Transverse colon (tissue), 4 donors: ENCODE measurements around the gene MOCS2. TPM values are rescaled to one million over a fixed set of nuclear protein-coding genes. Genes with fewer than 3 reads are reported as not detected.

Experiments
- DNase-seq: peaks from one replicate; pipeline ENCODE4 v3.0.0-alpha.2; 2019
- H3K27ac ChIP-seq, 4 donors: fragments of 200-600 bp; sonication (generic); 2 replicates each; pipeline ENCODE4 v1.5.1; 2016 to 2018; ENCODE audit warnings: inconsistent platforms in 4 of 4
- H3K27me3 ChIP-seq: fragments of 200-600 bp; sonication (generic); 2 replicates; pipeline ENCODE4 v1.5.1; 2017; ENCODE audit warnings: inconsistent platforms
- H3K36me3 ChIP-seq, 4 donors: fragments of 200-600 bp; sonication (generic); 2 replicates each; pipeline ENCODE4 v1.5.1; 2017 to 2019; ENCODE audit warnings: inconsistent platforms in 4 of 4
- H3K4me1 ChIP-seq, 4 donors: fragments of 200-600 bp; sonication (generic); 2 replicates each; pipeline ENCODE4 v1.5.1; 2017 to 2020; ENCODE audit warnings: inconsistent platforms in 4 of 4
- H3K4me3 ChIP-seq, 4 donors: fragments of 200-600 bp; sonication (generic); 1 replicate in 1 of 4; 2 replicates in 3 of 4; pipeline versions ENCODE4 v1.5.1 to v1.6.1; 2017 to 2019; ENCODE audit warnings: inconsistent platforms in 4 of 4
- H3K9me3 ChIP-seq, 2 donors: fragments of 200-600 bp; sonication (generic); 2 replicates each; pipeline ENCODE4 v1.5.1; 2017 to 2019; ENCODE audit warnings: inconsistent platforms in 2 of 2
- CTCF ChIP-seq, 5 experiments: fragments of 200-600 bp in 3 of 5; fragments of 450-650 bp in 2 of 5; sonication (generic) in 3 of 5; IDR thresholded peaks; 1 replicate in 2 of 5; 2 replicates in 3 of 5; pipeline ENCODE4 v1.5.1; 2016 to 2017; ENCODE audit warnings: antibody characterized with exemption in 5 of 5, inconsistent platforms in 3 of 5, mild to moderate bottlenecking in 2 of 5, moderate library complexity in 1 of 5
- EP300 ChIP-seq: sonication (generic); formaldehyde crosslinking; IDR thresholded peaks from one replicate; pipeline ENCODE4 v1.6.1; 2017; ENCODE audit warnings: antibody characterized with exemption, low read depth
- POLR2A ChIP-seq: fragments of 450-650 bp; IDR thresholded peaks from one replicate; pipeline ENCODE4 v1.6.1; 2016; ENCODE audit warnings: antibody characterized with exemption, mild to moderate bottlenecking, moderate library complexity
- POLR2AphosphoS5 ChIP-seq, 3 donors: sonication (generic); formaldehyde crosslinking; IDR thresholded peaks; one replicate each; pipeline ENCODE4 v1.6.1; 2016; ENCODE audit warnings: antibody characterized with exemption in 3 of 3
- WGBS, 2 donors: methylation state at CpG; one replicate each; pipeline ENCODE4 v1.1.5; 2018; ENCODE audit warnings: low coverage in 1 of 2; 5-methylcytosine and 5-hydroxymethylcytosine counted together
- in situ Hi-C, 4 donors: fragments of 200-750 bp; cut with MboI; loops; one replicate each; pipeline versions ENCODE4 v1.15.0 to v1.15.1; 2017; ENCODE audit warnings: low sequenced_read_pairs in 3 of 4, low pct_ligation_motif_present in 1 of 4, low pct_unique_long_range_greater_than_20kb in 1 of 4
- intact Hi-C: fragments of 100-400 bp; cut with DNase I; formaldehyde crosslinking; loops from one replicate; pipeline ENCODE4 v1.15.1; 2023; ENCODE audit warnings: low total_unique reads
- total RNA-seq, 4 donors: library from RNA; depleted of rRNA; stranded (reverse); fragments of >200 nt; gene quantifications; one replicate each; pipeline ENCODE4 v1.1.0, GENCODE V29; 2016

The MOCS2 gene
- total RNA-seq, 4 donors from 2014 or later = 7.0 to 36.8 (median 23.5) TPM

GRCh38 chr5:53066088-53066487 is 43.5 kb downstream of the MOCS2 start:
- H3K27ac ChIP-seq = no peak overlapping the region
- TF ChIP-seq CTCF (IDR thresholded peaks at IDR 0.05) (no peak), EP300 (no peak), POLR2AphosphoS5 (IDR thresholded peaks at IDR 0.05) (no peak), POLR2A (no peak)
- in situ Hi-C loops = no loop called here
- H3K4me3 ChIP-seq = no peak overlapping the region
- H3K4me1 ChIP-seq = no peaks in the 10 kb centered on the region
- no peak for DNase-seq
- H3K9me3 ChIP-seq = no peaks in the 10 kb centered on the region
- no peaks in the 10 kb centered on the region for H3K36me3 ChIP-seq
- WGBS, 2 donors = 96% methylated on average over 1 of the region's 1 CpG; no CpG with 5 or more reads in 1 of the 2 donors
- no peaks in the 10 kb centered on the region for H3K27me3 ChIP-seq
- intact Hi-C loops = no loop called here

GRCh38 chr5:53063791-53064190 is 45.8 kb downstream of the MOCS2 start:
- DNase-seq = no peak
- in situ Hi-C loops = no loop called here
- intact Hi-C loops = no loop called here
- no peaks in the 10 kb centered on the region for H3K4me1 ChIP-seq
- TF ChIP-seq POLR2A (no peak), EP300 (no peak), POLR2AphosphoS5 (IDR thresholded peaks at IDR 0.05) (no peak), CTCF (IDR thresholded peaks at IDR 0.05) (no peak)
- WGBS, 2 donors = 77 to 78% methylated on average over 3 of the region's 3 CpGs
- H3K27ac ChIP-seq = no peak overlapping the region
- no peaks in the 10 kb centered on the region for H3K36me3 ChIP-seq
- H3K4me3 ChIP-seq = no peak overlapping the region
- no peaks in the 10 kb centered on the region for H3K27me3 ChIP-seq
- no peaks in the 10 kb centered on the region for H3K9me3 ChIP-seq

- TF ChIP-seq POLR2A (no peak), EP300 (no peak), POLR2AphosphoS5 (IDR thresholded peaks at IDR 0.05) (no peak), CTCF (IDR thresholded peaks at IDR 0.05) (no peak)
- intact Hi-C loops = no loop called here
- no peaks in the 10 kb centered on the region for H3K27me3 ChIP-seq
- no peak overlapping the region for H3K4me3 ChIP-seq
- 54 to 57% methylated on average over 2 of the region's 2 CpGs for WGBS, 2 donors
- H3K36me3 ChIP-seq = no peaks in the 10 kb centered on the region
- no peak overlapping the region for H3K27ac ChIP-seq
- DNase-seq = no peak
- H3K9me3 ChIP-seq = no peaks in the 10 kb centered on the region
- in situ Hi-C loops = no loop called here
- no peaks in the 10 kb centered on the region for H3K4me1 ChIP-seq
These were observed 46.4 kb downstream of the MOCS2 start for GRCh38 chr5:53063176-53063575.

GRCh38 chr5:53059281-53059680 is 50.3 kb downstream of the MOCS2 start:
- intact Hi-C loops (no loop called here), in situ Hi-C loops (no loop called here)
- no peaks in the 10 kb centered on the region for H3K36me3 ChIP-seq
- H3K27ac ChIP-seq = no peak overlapping the region
- no peaks in the 10 kb centered on the region for H3K27me3 ChIP-seq
- no peak overlapping the region for H3K4me3 ChIP-seq
- H3K4me1 ChIP-seq = no peaks in the 10 kb centered on the region
- DNase-seq = no peak
- TF ChIP-seq POLR2AphosphoS5 (IDR thresholded peaks at IDR 0.05) = no peak
- no peak for TF ChIP-seq EP300
- TF ChIP-seq POLR2A = no peak
- TF ChIP-seq CTCF (IDR thresholded peaks at IDR 0.05) = no peak
- no peaks in the 10 kb centered on the region for H3K9me3 ChIP-seq
- WGBS, 2 donors = 87 to 94% methylated on average over 2 to 5 of the region's 5 CpGs
